Adrenal gland (tissue), 5 donors: ENCODE data around the gene MTMR12.

Experiments
- CTCF ChIP-seq, 6 experiments: fragments of 450-650 bp in 4 of 6; fragments of 200-600 bp in 2 of 6; sonication (generic) in 1 of 6; IDR thresholded peaks; 1 replicate in 5 of 6; 2 replicates in 1 of 6; pipeline versions ENCODE4 v1.5.1 to v1.8.0; 2016 to 2021; ENCODE audit warnings: antibody characterized with exemption in 6 of 6, mild to moderate bottlenecking in 2 of 6, moderate library complexity in 1 of 6
- POLR2A ChIP-seq, 2 donors: fragments of 450-650 bp; IDR thresholded peaks; one replicate each; pipeline ENCODE4 v1.6.1; 2017; ENCODE audit warnings: antibody characterized with exemption in 2 of 2, mild to moderate bottlenecking in 2 of 2, moderate library complexity in 1 of 2
- donor health status: DM: no; HTN: no; CAD: no.

- TF ChIP-seq CTCF (IDR thresholded peaks at IDR 0.05) (no peak), POLR2A (IDR thresholded peaks at IDR 0.05) (no peak)
Measured at GRCh38 chr5:32190095-32190494, 122.6 kb downstream of the MTMR12 start.
